ENCODE measurements around the gene DOCK11.
"Not testable (repeated sequence)": the region's sequence is repeated elsewhere in the genome, so short reads cannot be mapped to it uniquely, and the experiment has no call there.

Gene DOCK11

GRCh38 chrX:118495061-118495921 is at the start of gene DOCK11:
Gene DOCK11, plus strand, starts transcription at chrX:118495815. Its CDS starts 157 bp downstream, at chrX:118495972.
- H3K27ac ChIP-seq: peak within 1 kb of the TSS; percentile 83
- DNase-seq (ENCODE audit: low spot score): peak; percentile 48
- ChIA-PET POLR2A (ENCODE audit: low non-redundant PET) (no interaction called here), CTCF (interaction anchor here (0.6 to 1.2 kb wide), 3 partner anchors 36 to 221 kb away, joined by 3 to 5 read pairs (median 4); no protein-coding TSS in a partner anchor)
- no peak for TF ChIP-seq CTCF (conservative IDR thresholded peaks at IDR 0.05; ENCODE audit: low read depth)

DNA sequence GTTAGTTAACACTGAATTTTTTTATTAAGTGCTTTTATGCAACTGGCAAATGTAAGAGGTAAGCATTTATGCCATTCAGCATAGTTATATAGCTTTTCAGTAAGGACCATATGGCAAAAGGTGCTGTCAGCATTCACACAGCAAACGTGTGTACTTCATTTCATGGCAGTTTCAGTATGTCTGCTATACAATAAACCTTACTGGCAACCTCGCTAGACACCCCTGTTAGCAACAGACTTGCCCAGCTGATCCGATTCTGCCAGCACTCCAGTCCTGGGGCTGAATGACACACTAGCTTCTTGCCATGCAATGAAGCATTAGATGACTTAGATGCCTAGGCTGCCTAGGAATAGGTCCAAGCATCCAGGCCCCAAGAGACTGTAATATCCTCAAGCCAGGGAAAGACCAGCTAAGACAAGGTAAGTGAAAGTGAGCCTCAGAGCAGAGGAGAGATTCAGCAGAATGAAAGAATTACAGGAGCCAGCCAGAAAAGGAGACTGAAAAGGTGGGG is 47.3 kb upstream of the DOCK11 start:
- POLR2A ChIA-PET (ENCODE audit: low non-redundant PET): no interaction called here
- no peak for DNase-seq (ENCODE audit: low spot score)
- no peak for TF ChIP-seq CTCF (conservative IDR thresholded peaks at IDR 0.05; ENCODE audit: low read depth)
- CTCF ChIA-PET: no interaction called here
- no peak overlapping the region for H3K27ac ChIP-seq

GRCh38 chrX:118455013-118455412 is 40.6 kb upstream of the DOCK11 start:
- H3K27ac ChIP-seq: no peak overlapping the region
- DNase-seq (ENCODE audit: low spot score): no peak
- no peak for TF ChIP-seq CTCF (conservative IDR thresholded peaks at IDR 0.05; ENCODE audit: low read depth)
- CTCF ChIA-PET: no interaction called here
- POLR2A ChIA-PET (ENCODE audit: low non-redundant PET): no interaction called here

GRCh38 chrX:118459494-118459893 is 36.1 kb upstream of the DOCK11 start:
- DNase-seq (ENCODE audit: low spot score): peak; percentile 23
- CTCF ChIA-PET: interaction anchor here (0.5 to 1.9 kb wide), 9 partner anchors 13 to 841 kb away, joined by 3 to 9 read pairs (median 3); partner anchors contain the start of gene DOCK11
- POLR2A ChIA-PET (ENCODE audit: low non-redundant PET): no interaction called here
- peak; percentile 43; the same call in 1 of the 2 replicates for TF ChIP-seq CTCF (conservative IDR thresholded peaks at IDR 0.05; ENCODE audit: low read depth)
- H3K27ac ChIP-seq: no peak overlapping the region

DNA sequence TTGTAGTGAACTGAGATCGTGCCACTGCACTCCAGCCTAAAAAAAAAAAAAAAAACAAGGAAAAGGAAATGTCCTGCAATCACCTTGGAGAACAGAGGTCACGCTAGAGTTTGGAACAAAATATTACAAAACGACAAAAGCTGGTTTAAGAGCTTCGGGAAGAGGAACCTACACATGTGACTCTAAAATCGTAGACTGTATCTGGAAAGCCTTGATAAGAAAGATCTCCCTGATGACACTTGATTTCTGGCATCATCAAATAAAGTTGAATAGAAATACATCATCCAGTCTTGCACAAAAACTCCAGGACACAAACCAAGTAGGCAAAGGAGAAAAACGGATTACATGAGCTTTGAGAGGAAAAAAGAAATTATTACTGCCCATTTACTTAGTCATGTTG is 31.1 kb upstream of the DOCK11 start:
- no peak for TF ChIP-seq CTCF (conservative IDR thresholded peaks at IDR 0.05; ENCODE audit: low read depth)
- POLR2A ChIA-PET (ENCODE audit: low non-redundant PET): no interaction called here
- DNase-seq (ENCODE audit: low spot score): no peak
- CTCF ChIA-PET: no interaction called here
- no peak overlapping the region for H3K27ac ChIP-seq

GRCh38 chrX:118468122-118468521 is 27.5 kb upstream of the DOCK11 start:
- POLR2A ChIA-PET (ENCODE audit: low non-redundant PET): no interaction called here
- CTCF ChIA-PET: no interaction called here
- no peak overlapping the region for H3K27ac ChIP-seq
- no peak for TF ChIP-seq CTCF (conservative IDR thresholded peaks at IDR 0.05; ENCODE audit: low read depth)
- DNase-seq (ENCODE audit: low spot score): no peak

DNA sequence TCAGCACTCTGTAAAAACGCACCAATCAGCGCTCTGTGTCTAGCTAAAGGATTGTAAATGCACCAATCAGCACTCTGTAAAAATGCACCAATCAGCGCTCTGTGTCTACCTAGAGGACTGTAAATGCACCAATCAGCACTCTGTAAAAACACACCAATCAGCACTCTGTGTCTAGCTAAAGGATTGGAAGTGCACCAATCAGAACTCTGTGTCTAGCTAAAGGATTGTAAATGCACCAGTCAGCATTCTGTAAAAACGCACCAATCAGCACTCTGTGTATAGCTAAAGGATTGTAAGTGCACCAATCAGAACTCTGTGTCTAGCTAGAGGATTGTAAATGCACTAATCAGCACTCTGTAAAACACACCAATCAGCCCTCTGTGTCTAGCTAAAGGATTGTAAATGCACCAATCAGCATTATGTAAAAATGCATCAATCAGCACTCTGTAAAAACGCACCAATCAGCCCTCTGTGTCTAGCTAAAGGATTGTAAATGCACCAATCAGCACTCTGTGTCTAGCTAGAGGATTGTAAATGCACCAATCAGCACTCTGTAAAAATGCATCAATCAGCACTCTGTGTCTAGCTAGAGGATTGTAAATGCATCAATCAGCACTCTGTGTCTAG is 24.8 kb upstream of the DOCK11 start:
- H3K27ac ChIP-seq; POLR2A ChIA-PET (ENCODE audit: low non-redundant PET); DNase-seq (ENCODE audit: low spot score); CTCF ChIA-PET: not testable (repeated sequence)
